ENCODE results near the gene CCR6.

DNA sequence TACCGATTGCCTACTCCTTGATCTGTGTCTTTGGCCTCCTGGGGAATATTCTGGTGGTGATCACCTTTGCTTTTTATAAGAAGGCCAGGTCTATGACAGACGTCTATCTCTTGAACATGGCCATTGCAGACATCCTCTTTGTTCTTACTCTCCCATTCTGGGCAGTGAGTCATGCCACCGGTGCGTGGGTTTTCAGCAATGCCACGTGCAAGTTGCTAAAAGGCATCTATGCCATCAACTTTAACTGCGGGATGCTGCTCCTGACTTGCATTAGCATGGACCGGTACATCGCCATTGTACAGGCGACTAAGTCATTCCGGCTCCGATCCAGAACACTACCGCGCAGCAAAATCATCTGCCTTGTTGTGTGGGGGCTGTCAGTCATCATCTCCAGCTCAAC lies 13.5 kb downstream of the CCR6 start:
- TF ChIP-seq, protein P1, sequence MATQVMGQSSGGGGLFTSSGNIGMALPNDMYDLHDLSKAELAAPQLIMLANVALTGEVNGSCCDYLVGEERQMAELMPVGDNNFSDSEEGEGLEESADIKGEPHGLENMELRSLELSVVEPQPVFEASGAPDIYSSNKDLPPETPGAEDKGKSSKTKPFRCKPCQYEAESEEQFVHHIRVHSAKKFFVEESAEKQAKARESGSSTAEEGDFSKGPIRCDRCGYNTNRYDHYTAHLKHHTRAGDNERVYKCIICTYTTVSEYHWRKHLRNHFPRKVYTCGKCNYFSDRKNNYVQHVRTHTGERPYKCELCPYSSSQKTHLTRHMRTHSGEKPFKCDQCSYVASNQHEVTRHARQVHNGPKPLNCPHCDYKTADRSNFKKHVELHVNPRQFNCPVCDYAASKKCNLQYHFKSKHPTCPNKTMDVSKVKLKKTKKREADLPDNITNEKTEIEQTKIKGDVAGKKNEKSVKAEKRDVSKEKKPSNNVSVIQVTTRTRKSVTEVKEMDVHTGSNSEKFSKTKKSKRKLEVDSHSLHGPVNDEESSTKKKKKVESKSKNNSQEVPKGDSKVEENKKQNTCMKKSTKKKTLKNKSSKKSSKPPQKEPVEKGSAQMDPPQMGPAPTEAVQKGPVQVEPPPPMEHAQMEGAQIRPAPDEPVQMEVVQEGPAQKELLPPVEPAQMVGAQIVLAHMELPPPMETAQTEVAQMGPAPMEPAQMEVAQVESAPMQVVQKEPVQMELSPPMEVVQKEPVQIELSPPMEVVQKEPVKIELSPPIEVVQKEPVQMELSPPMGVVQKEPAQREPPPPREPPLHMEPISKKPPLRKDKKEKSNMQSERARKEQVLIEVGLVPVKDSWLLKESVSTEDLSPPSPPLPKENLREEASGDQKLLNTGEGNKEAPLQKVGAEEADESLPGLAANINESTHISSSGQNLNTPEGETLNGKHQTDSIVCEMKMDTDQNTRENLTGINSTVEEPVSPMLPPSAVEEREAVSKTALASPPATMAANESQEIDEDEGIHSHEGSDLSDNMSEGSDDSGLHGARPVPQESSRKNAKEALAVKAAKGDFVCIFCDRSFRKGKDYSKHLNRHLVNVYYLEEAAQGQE (IDR thresholded peaks at IDR 0.05; ENCODE audit: insufficient read depth in 1 of 2, low read depth in 2 of 2, low read length in 2 of 2) = no peak
- no peak for TF ChIP-seq POLR2AphosphoS5 (IDR thresholded peaks at IDR 0.05; ENCODE audit: low read depth, low read length)
- TF ChIP-seq TAF1 (IDR thresholded peaks at IDR 0.05; ENCODE audit: borderline replicate concordance, insufficient read depth, low read length) = no peak
